HCT116 (cell line): Measurements from ENCODE around the gene ZMYM4. TPM values are rescaled to one million over a fixed set of nuclear protein-coding genes. Genes with fewer than 3 reads are reported as not detected.

Experiments used
- ATAC-seq: fragments of 200-7000 bp; cut with Tn5 transposase; 2 replicates; pipeline ENCODE4 v1.9.1; 2020; ENCODE audit warnings: mild to moderate bottlenecking, moderate library complexity
- BruUV-seq: library from RNA; stranded (reverse); fragments of 400-500 nt; replicated peaks from 2 replicates; lab custom pipeline; 2021; lab: Mats Ljungman, UMichigan
- CTCF ChIA-PET: fragments of 300-600 bp; sonication (Branson Sonifier 250); formaldehyde crosslinking; loops from one replicate; lab custom pipeline; 2021; ENCODE audit warnings: antibody characterized with exemption; lab: Charles Lee
- POLR2A ChIA-PET: fragments of 300-600, 350-600 bp; sonication (Branson Sonifier 250); formaldehyde crosslinking; loops from one replicate; lab custom pipeline; 2021; ENCODE audit warnings: antibody characterized with exemption; lab: Charles Lee
- RAD21 ChIA-PET, 2 experiments: fragments of 300-600 bp; sonication (Branson Sonifier 250); formaldehyde crosslinking; loops; one replicate each; lab custom pipeline; 2023; ENCODE audit warnings: low total read pairs in 2 of 2; ENCODE audit not compliant: uncharacterized antibody in 2 of 2, unreplicated experiment in 2 of 2, low non-redundant PET in 1 of 2; lab: Charles Lee
- DNase-seq: peaks from one replicate; pipeline ENCODE4 v3.0.0-alpha.2; 2010; ENCODE audit warnings: low read depth, low spot score
- H2AFZ ChIP-seq: fragments of 200-600 bp; shearing (Covaris generic), sonication (generic); 2 replicates; pipeline ENCODE4 v1.6.1; 2017; ENCODE audit warnings: low read depth, mixed run types, mixed read lengths, antibody characterized with exemption, low read length; ENCODE audit not compliant: poor library complexity, severe bottlenecking
- H3K27ac ChIP-seq: 2 replicates; pipeline ENCODE4 v1.5.1; 2012; ENCODE audit warnings: low read depth, low read length
- H3K27me3 ChIP-seq: fragments of 200-600 bp; sonication (generic); 2 replicates; pipeline ENCODE4 v1.6.1; 2016; ENCODE audit warnings: mixed run types, low read length, mixed read lengths; ENCODE audit not compliant: insufficient read depth
- H3K36me3 ChIP-seq, 2 experiments: fragments of 200-500 bp in 1 of 2; fragments of 200-600 bp in 1 of 2; sonication (Bioruptor generic) in 1 of 2; sonication (generic) in 1 of 2; 2 replicates each; pipeline versions ENCODE4 v1.5.1 to v1.6.1; 2014 to 2016; ENCODE audit warnings: low read length in 2 of 2, inconsistent platforms in 1 of 2, mixed read lengths in 1 of 2, mixed run types in 1 of 2; ENCODE audit not compliant: insufficient read depth in 2 of 2, control insufficient read depth in 1 of 2
- H3K4me1 ChIP-seq, 2 experiments: fragments of 200-600 bp in 1 of 2; sonication (generic) in 1 of 2; 2 replicates each; pipeline versions ENCODE4 v1.5.1 to v1.6.1; 2012 to 2017; ENCODE audit warnings: low read length in 2 of 2, inconsistent platforms in 1 of 2, mild to moderate bottlenecking in 1 of 2, mixed read lengths in 1 of 2, mixed run types in 1 of 2, moderate library complexity in 1 of 2; ENCODE audit not compliant: insufficient read depth in 2 of 2, control insufficient read depth in 1 of 2
- H3K4me2 ChIP-seq: fragments of 200-600 bp; sonication (generic); 2 replicates; pipeline ENCODE4 v1.6.1; 2017; ENCODE audit warnings: mixed run types, low read length, mixed read lengths
- H3K4me3 ChIP-seq, 2 experiments: fragments of 200-600 bp in 1 of 2; sonication (generic) in 1 of 2; replicated peaks in 1 of 2; 2 replicates each; pipeline ENCODE4 v1.5.1; 2011 to 2016; ENCODE audit warnings: low read length in 2 of 2, control low read depth in 1 of 2, low read depth in 1 of 2, mild to moderate bottlenecking in 1 of 2, mixed read lengths in 1 of 2, mixed run types in 1 of 2
- H3K79me2 ChIP-seq: fragments of 200-600 bp; sonication (generic); 2 replicates; pipeline ENCODE4 v1.6.1; 2017; ENCODE audit warnings: mild to moderate bottlenecking, mixed run types, low read length, moderate library complexity, mixed read lengths; ENCODE audit not compliant: insufficient read depth
- H3K9ac ChIP-seq: fragments of 200-600 bp; sonication (generic); 2 replicates; pipeline ENCODE4 v1.6.1; 2016; ENCODE audit warnings: low read length, mixed read lengths
- H3K9me2 ChIP-seq: fragments of 200-600 bp; sonication (generic), shearing (Covaris generic); 2 replicates; pipeline ENCODE4 v1.6.1; 2017; ENCODE audit warnings: mixed run types, mild to moderate bottlenecking, moderate library complexity; ENCODE audit not compliant: insufficient read depth
- H3K9me3 ChIP-seq, 2 experiments: fragments of 200-500 bp in 1 of 2; fragments of 200-600 bp in 1 of 2; sonication (Bioruptor generic) in 1 of 2; sonication (generic) in 1 of 2; 2 replicates each; pipeline ENCODE4 v1.6.1; 2014 to 2017; ENCODE audit warnings: low read length in 2 of 2, mixed read lengths in 2 of 2, inconsistent platforms in 1 of 2, low read depth in 1 of 2, mild to moderate bottlenecking in 1 of 2, mixed run types in 1 of 2, moderate library complexity in 1 of 2; ENCODE audit not compliant: control insufficient read depth in 1 of 2, insufficient read depth in 1 of 2
- H4K20me1 ChIP-seq: fragments of 200-600 bp; sonication (generic), shearing (Covaris generic); 2 replicates; pipeline ENCODE4 v1.6.1; 2017; ENCODE audit warnings: mixed run types, mild to moderate bottlenecking, moderate library complexity; ENCODE audit not compliant: insufficient read depth
- CEBPB ChIP-seq: IDR thresholded peaks from 2 replicates; pipeline ENCODE4 v1.6.1; 2012; ENCODE audit warnings: low read depth
- ELF1 ChIP-seq: IDR thresholded peaks from 2 replicates; pipeline ENCODE4 v1.6.1; 2012; ENCODE audit warnings: low read depth, borderline replicate concordance
- EZH2 ChIP-seq: fragments of 200-600 bp; sonication (generic); IDR thresholded peaks from 2 replicates; pipeline ENCODE4 v1.6.1; 2017; ENCODE audit warnings: antibody characterized with exemption, mixed run types
- EZH2phosphoT487 ChIP-seq: fragments of 200-600 bp; IDR thresholded peaks from 2 replicates; pipeline ENCODE4 v1.6.1; 2018; ENCODE audit warnings: antibody characterized with exemption, borderline replicate concordance
- FOSL1 ChIP-seq: IDR thresholded peaks from 2 replicates; pipeline ENCODE4 v1.6.1; 2012; ENCODE audit warnings: low read depth
- POLR2A ChIP-seq: IDR thresholded peaks from 2 replicates; pipeline ENCODE4 v1.7.0; 2011; ENCODE audit warnings: borderline replicate concordance; ENCODE audit not compliant: insufficient read depth, insufficient read length; ENCODE audit errors: extremely low read depth
- RAD21 ChIP-seq: IDR thresholded peaks from 2 replicates; pipeline ENCODE4 v1.6.1; 2012; ENCODE audit warnings: low read depth, mild to moderate bottlenecking
- SRF ChIP-seq: IDR thresholded peaks from 2 replicates; pipeline ENCODE4 v1.6.1; 2012; ENCODE audit warnings: low read depth
- TCF7L2 ChIP-seq: IDR thresholded peaks from 2 replicates; pipeline ENCODE4 v1.7.0; 2011; ENCODE audit warnings: borderline replicate concordance, inconsistent platforms; ENCODE audit not compliant: insufficient read depth, insufficient read length; ENCODE audit errors: extremely low read depth
- YY1 ChIP-seq: IDR thresholded peaks from 2 replicates; pipeline ENCODE4 v1.6.1; 2011; ENCODE audit warnings: low read length, low read depth, moderate library complexity, mild to moderate bottlenecking; ENCODE audit not compliant: insufficient replicate concordance; ENCODE audit errors: extremely low read depth
- intact Hi-C: fragments of 100-400 bp; cut with micrococcal nuclease; formaldehyde crosslinking; loops from 2 replicates; pipeline ENCODE4 v1.10.0; 2022
- total RNA-seq: library from RNA; stranded (reverse); gene quantifications from one replicate; pipeline ENCODE4 v1.2.1, GENCODE V29; 2021; ENCODE audit not compliant: unreplicated experiment
- TF ChIP-seq, protein P1 (sequence below): IDR thresholded peaks from 2 replicates; pipeline ENCODE4 v1.6.1; 2012

The ZMYM4 gene
- total RNA-seq, 1 experiment from 2014 or later: 58.0 TPM

DNA sequence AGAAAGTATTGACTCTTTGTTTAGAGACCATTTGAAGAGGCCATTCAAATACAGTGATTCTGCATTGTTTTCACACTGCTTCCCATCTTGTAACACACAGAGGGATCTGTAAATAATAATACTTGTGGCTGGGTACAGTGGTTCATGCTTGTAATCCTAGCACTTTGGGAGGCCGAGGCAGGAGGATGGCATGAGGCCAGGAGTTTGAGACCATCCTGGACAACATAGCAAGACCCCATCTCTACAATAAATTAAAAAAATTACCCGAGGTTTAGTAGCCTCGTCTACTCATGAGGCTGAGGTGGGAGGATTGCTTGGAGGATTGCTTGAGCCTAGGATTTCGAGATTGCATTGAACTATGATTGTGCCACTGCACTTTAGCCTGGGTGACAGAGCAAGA lies 5.7 kb downstream of the ZMYM4 start:
- no peaks in the 10 kb centered on the region for H3K9me2 ChIP-seq
- no peaks in the 10 kb centered on the region for H3K36me3 ChIP-seq
- intact Hi-C loops: no loop called here
- ATAC-seq (no peak), DNase-seq (no peak)
- no peaks in the 10 kb centered on the region for H3K9me3 ChIP-seq
- POLR2A ChIA-PET: no interaction called here
- no peak overlapping the region for H3K4me3 ChIP-seq
- H3K79me2 ChIP-seq: peaks cover 96% of the 10 kb centered on the region
- no peak overlapping the region for H2AFZ ChIP-seq
- CTCF ChIA-PET: no interaction called here
- BruUV-seq: no TSS peak
- no peak overlapping the region for H3K9ac ChIP-seq
- RAD21 ChIA-PET: no interaction called here
- TF ChIP-seq SRF (0 out of 2 replicates have a peak, but pooled peaks have one; percentile 9), EZH2 (no peak), RAD21 (no peak)
- H3K4me1 ChIP-seq: peaks cover 2 to 8% of the 10 kb centered on the region in 2 experiments; a peak in 1 of 4 replicates
- H3K4me2 ChIP-seq: no peak overlapping the region
- no peaks in the 10 kb centered on the region for H3K27me3 ChIP-seq
- H4K20me1 ChIP-seq: 0 out of 2 replicates have a peak, but pooled peaks cover 7% of the 10 kb centered on the region
- H3K27ac ChIP-seq: no peak overlapping the region

DNA sequence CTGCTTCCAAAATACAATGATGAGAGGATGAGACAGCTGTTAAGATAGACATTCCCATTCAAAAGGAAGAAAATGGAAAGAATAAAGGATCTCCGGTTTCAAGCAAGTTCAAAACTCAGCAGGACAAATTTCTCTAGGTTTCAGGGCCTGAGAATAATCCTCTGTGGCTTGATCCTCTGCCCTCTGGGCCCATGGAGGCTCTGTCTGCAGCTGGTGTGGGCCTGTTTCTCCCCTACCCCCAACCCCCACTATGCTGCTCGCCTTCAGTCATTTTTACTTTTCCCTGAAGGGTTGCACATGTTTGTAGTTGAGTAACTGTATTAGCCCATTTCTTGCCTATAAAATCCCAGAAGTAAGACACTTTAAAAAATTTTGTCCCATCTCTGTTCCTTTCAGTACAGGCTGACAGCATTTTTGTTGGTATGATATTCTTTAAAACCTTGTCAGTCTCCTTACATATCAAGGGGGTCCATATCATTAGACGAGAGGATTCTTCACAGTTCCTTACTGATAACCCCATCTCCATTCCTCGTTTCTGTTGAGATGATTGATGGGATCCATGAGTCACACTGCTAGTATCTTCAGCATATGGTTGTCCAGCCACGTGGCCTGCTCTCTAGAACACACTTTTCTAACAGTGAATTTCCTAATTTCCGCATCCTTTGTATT lies 10.5 kb downstream of the ZMYM4 start:
- Histone ChIP-seq H2AFZ (no peak overlapping the region), H3K9ac (no peak overlapping the region), H3K9me2 (no peaks in the 10 kb centered on the region), H3K4me3 (no peak overlapping the region), H3K36me3 (no peaks in the 10 kb centered on the region), H3K4me1 (no peaks in the 10 kb centered on the region), H4K20me1 (0 out of 2 replicates have a peak, but pooled peaks cover 7% of the 10 kb centered on the region), H3K27ac (no peak overlapping the region), H3K4me2 (no peak overlapping the region), H3K79me2 (peaks cover 79% of the 10 kb centered on the region), H3K27me3 (no peaks in the 10 kb centered on the region), H3K9me3 (0 out of 4 replicates have a peak, but pooled peaks cover 0 to 2% of the 10 kb centered on the region in 2 experiments)
- TF ChIP-seq SRF (no peak), YY1 (no peak), CEBPB (no peak), ELF1 (no peak), FOSL1 (no peak), EZH2 (no peak), RAD21 (no peak), EZH2phosphoT487 (no peak), POLR2A (no peak), TCF7L2 (no peak)
- TF ChIP-seq, protein P1, sequence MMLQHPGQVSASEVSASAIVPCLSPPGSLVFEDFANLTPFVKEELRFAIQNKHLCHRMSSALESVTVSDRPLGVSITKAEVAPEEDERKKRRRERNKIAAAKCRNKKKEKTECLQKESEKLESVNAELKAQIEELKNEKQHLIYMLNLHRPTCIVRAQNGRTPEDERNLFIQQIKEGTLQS: no peak
- POLR2A ChIA-PET: no interaction called here
- DNase-seq: no peak
- intact Hi-C loops: no loop called here
- RAD21 ChIA-PET: no interaction called here
- no TSS peak for BruUV-seq
- CTCF ChIA-PET: no interaction called here
- no peak for ATAC-seq
